Neural cell (in vitro differentiated cells): ENCODE data around the gene VPS37B. TPM values are rescaled to one million over a fixed set of nuclear protein-coding genes. Genes with fewer than 3 reads are reported as not detected.

Experiments used
- H2AFZ ChIP-seq: fragments of 200-600, 300-800 bp; sonication (generic), shearing (Covaris generic); 2 replicates; pipeline ENCODE4 v1.6.0; 2014; ENCODE audit warnings: low read depth, mild to moderate bottlenecking, antibody characterized with exemption, low read length, moderate library complexity
- H3F3A ChIP-seq: fragments of 200-600 bp; shearing (Covaris generic); 2 replicates; pipeline ENCODE4 v1.6.1; 2016; ENCODE audit warnings: mild to moderate bottlenecking, moderate library complexity, mixed read lengths, antibody characterized with exemption, low read length; ENCODE audit not compliant: insufficient read depth, poor library complexity, severe bottlenecking
- H3K27ac ChIP-seq: fragments of 200-600, 300-800 bp; sonication (generic), shearing (Covaris generic); 2 replicates; pipeline ENCODE4 v1.5.1; 2014; ENCODE audit warnings: mild to moderate bottlenecking, low read length, moderate library complexity
- H3K27me3 ChIP-seq: fragments of 300-800, 200-600 bp; sonication (generic), shearing (Covaris generic); 2 replicates; pipeline ENCODE4 v1.6.0; 2014; ENCODE audit warnings: mild to moderate bottlenecking, low read depth, low read length, moderate library complexity; ENCODE audit not compliant: insufficient read depth
- H3K36me3 ChIP-seq: fragments of 300-800, 200-600 bp; sonication (generic), shearing (Covaris generic); 2 replicates; pipeline ENCODE4 v1.5.1; 2014; ENCODE audit warnings: mild to moderate bottlenecking, antibody characterized with exemption, low read length, moderate library complexity; ENCODE audit not compliant: insufficient read depth
- H3K4me2 ChIP-seq: fragments of 300-800, 200-600 bp; sonication (generic), shearing (Covaris generic); 2 replicates; pipeline ENCODE4 v1.6.0; 2014; ENCODE audit warnings: mild to moderate bottlenecking, low read length
- H3K4me3 ChIP-seq: fragments of 300-800, 200-600 bp; sonication (generic), shearing (Covaris generic); 2 replicates; pipeline ENCODE4 v1.5.1; 2014; ENCODE audit warnings: mild to moderate bottlenecking, low read length, moderate library complexity
- H3K79me2 ChIP-seq: fragments of 200-600 bp; shearing (Covaris generic); replicated peaks from 2 replicates; pipeline ENCODE4 v1.6.0; 2014; ENCODE audit warnings: mild to moderate bottlenecking, low read length, moderate library complexity; ENCODE audit not compliant: insufficient read depth
- H3K9ac ChIP-seq: fragments of 300-800, 200-600 bp; sonication (generic), shearing (Covaris generic); 2 replicates; pipeline ENCODE4 v1.6.1; 2016; ENCODE audit warnings: mild to moderate bottlenecking, low read length, mixed read lengths
- H3K9me2 ChIP-seq: fragments of 200-600 bp; shearing (Covaris generic); 2 replicates; pipeline ENCODE4 v1.6.1; 2016; ENCODE audit warnings: mild to moderate bottlenecking, low read length, mixed read lengths; ENCODE audit not compliant: insufficient read depth
- H3K9me3 ChIP-seq: fragments of 200-600, 300-800 bp; sonication (generic), shearing (Covaris generic); 2 replicates; pipeline ENCODE4 v1.6.1; 2016; ENCODE audit warnings: mild to moderate bottlenecking, mixed run types, low read length, moderate library complexity, mixed read lengths
- H4K20me1 ChIP-seq: fragments of 200-600 bp; shearing (Covaris generic); 2 replicates; pipeline ENCODE4 v1.6.1; 2016; ENCODE audit warnings: mild to moderate bottlenecking, mixed run types; ENCODE audit not compliant: insufficient read depth
- CTCF ChIP-seq: fragments of 450-650 bp; IDR thresholded peaks from 2 replicates; pipeline ENCODE4 v1.5.1; 2014; ENCODE audit warnings: antibody characterized with exemption, mild to moderate bottlenecking, moderate library complexity; ENCODE audit not compliant: poor library complexity, severe bottlenecking
- EP300 ChIP-seq: fragments of 450-650 bp; conservative IDR thresholded peaks from 2 replicates; pipeline ENCODE4 v1.6.1; 2014; ENCODE audit warnings: antibody characterized with exemption, mild to moderate bottlenecking, moderate library complexity; ENCODE audit not compliant: poor library complexity, severe bottlenecking
- EZH2 ChIP-seq: fragments of 200-600, 300-800 bp; shearing (Covaris generic), sonication (generic); IDR thresholded peaks from 2 replicates; pipeline ENCODE4 v1.6.1; 2014; ENCODE audit warnings: antibody characterized with exemption, low read length, borderline replicate concordance, mild to moderate bottlenecking; ENCODE audit not compliant: insufficient read depth, poor library complexity, severe bottlenecking
- MXI1 ChIP-seq: fragments of 450-650 bp; conservative IDR thresholded peaks from 2 replicates; pipeline ENCODE4 v1.6.1; 2014; ENCODE audit warnings: antibody characterized with exemption, mild to moderate bottlenecking; ENCODE audit not compliant: poor library complexity, severe bottlenecking
- POLR2AphosphoS5 ChIP-seq: IDR thresholded peaks from 2 replicates; pipeline ENCODE4 v1.6.1; 2012
- RAD21 ChIP-seq: fragments of 450-650 bp; conservative IDR thresholded peaks from 2 replicates; pipeline ENCODE4 v1.6.1; 2014; ENCODE audit warnings: antibody characterized with exemption, mild to moderate bottlenecking, moderate library complexity
- REST ChIP-seq: IDR thresholded peaks from 2 replicates; pipeline ENCODE4 v1.6.1; 2012; ENCODE audit warnings: borderline replicate concordance
- SMC3 ChIP-seq: fragments of 450-650 bp; conservative IDR thresholded peaks from 2 replicates; pipeline ENCODE4 v1.6.1; 2014; ENCODE audit warnings: antibody characterized with exemption, mild to moderate bottlenecking, moderate library complexity; ENCODE audit not compliant: poor library complexity
- TAF1 ChIP-seq: IDR thresholded peaks from 2 replicates; pipeline ENCODE4 v1.6.1; 2012; ENCODE audit warnings: low read depth
- polyA plus RNA-seq: library from polyadenylated mRNA; depleted of rRNA; stranded (reverse); fragments of >200 nt; gene quantifications from 2 replicates; pipeline ENCODE4 v1.2.3, GENCODE V29; 2014

The VPS37B gene
- polyA plus RNA-seq, 1 donor from 2014 or later: 30.2 TPM

GRCh38 chr12:122886851-122887818 is 8.8 kb downstream of the VPS37B start:
- Histone ChIP-seq H3K9me3 (no peaks in the 10 kb centered on the region), H3K4me2 (no peak overlapping the region), H4K20me1 (no peaks in the 10 kb centered on the region), H3K79me2 (peaks cover 84% of the 10 kb centered on the region), H2AFZ (no peak overlapping the region), H3K36me3 (no peaks in the 10 kb centered on the region), H3K4me3 (peak overlapping the region; percentile 30), H3K9me2 (no peaks in the 10 kb centered on the region), H3K27ac (peak overlapping the region; percentile 47), H3F3A (peaks cover 7% of the 10 kb centered on the region), H3K27me3 (no peaks in the 10 kb centered on the region), H3K9ac (no peak overlapping the region)
- no peak for TF ChIP-seq POLR2AphosphoS5
- TF ChIP-seq MXI1: no peak
- no peak for TF ChIP-seq CTCF
- TF ChIP-seq EZH2: no peak
- no peak for TF ChIP-seq REST
- no peak for TF ChIP-seq SMC3
- TF ChIP-seq EP300: no peak
- no peak for TF ChIP-seq RAD21
- TF ChIP-seq TAF1: no peak

- H4K20me1 ChIP-seq: no peaks in the 10 kb centered on the region
- no peaks in the 10 kb centered on the region for H3K9me2 ChIP-seq
- peaks cover 2% of the 10 kb centered on the region for H3F3A ChIP-seq
- H3K4me2 ChIP-seq: no peak overlapping the region
- TF ChIP-seq CTCF (no peak), EZH2 (no peak), EP300 (no peak), TAF1 (no peak), MXI1 (no peak), SMC3 (no peak), RAD21 (no peak), POLR2AphosphoS5 (no peak), REST (no peak)
- no peak overlapping the region for H2AFZ ChIP-seq
- peaks cover 91% of the 10 kb centered on the region for H3K79me2 ChIP-seq
- H3K27me3 ChIP-seq: no peaks in the 10 kb centered on the region
- no peaks in the 10 kb centered on the region for H3K36me3 ChIP-seq
- H3K9ac ChIP-seq: no peak overlapping the region
- H3K9me3 ChIP-seq: no peaks in the 10 kb centered on the region
- no peak overlapping the region for H3K4me3 ChIP-seq
- no peak overlapping the region for H3K27ac ChIP-seq
Observed at GRCh38 chr12:122886161-122886560, 9.8 kb downstream of the VPS37B start.
